ENCODE results near the gene GPAT2.
A peak's percentile ranks its signal among the peaks of the same experiment; 100 is the strongest.
"Not testable (repeated sequence)": the region's sequence is repeated elsewhere in the genome, so short reads cannot be mapped to it uniquely, and the experiment has no call there.

Gene GPAT2

DNA sequence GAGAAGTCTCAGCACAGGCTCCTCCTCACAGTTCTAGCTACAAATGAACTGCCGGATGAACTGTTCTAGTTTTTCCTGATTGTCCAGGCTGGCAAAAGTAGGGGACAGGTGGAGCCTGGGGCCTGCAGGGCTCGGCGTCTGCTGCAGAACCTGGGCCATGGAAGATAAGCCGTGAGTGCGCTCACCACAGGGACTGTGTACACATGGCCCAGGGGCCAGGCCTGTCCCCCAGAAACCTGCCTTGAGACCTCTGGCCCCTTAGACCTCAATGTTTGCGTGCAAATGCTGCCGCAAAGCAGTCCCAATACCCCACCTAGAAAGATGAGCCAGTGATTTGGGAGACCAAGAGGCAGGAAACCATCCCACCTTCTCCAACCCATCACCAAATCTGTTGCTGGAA, 12.6 kb downstream of the GPAT2 start:
- not testable (repeated sequence) for DNase-seq

DNA sequence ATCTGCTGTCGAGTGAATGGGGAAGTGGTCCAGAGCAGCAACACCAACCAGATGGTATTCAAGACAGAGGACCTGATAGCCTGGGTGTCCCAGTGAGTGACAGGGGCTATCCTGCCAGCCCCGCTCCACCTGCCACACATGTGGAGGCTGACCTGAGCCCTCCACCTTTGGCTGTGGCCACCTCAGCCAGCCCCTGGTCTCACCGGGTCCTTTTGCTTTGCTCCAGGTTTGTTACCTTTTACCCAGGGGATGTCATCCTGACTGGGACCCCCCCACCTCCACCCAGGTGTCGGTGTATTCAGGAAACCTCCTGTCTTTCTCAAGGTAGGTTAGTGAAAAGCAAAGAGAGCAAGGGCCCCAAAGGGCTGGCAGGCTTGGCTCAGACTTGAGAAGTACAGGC, 13.6 kb downstream of the GPAT2 start:
- not testable (repeated sequence) for DNase-seq

DNA sequence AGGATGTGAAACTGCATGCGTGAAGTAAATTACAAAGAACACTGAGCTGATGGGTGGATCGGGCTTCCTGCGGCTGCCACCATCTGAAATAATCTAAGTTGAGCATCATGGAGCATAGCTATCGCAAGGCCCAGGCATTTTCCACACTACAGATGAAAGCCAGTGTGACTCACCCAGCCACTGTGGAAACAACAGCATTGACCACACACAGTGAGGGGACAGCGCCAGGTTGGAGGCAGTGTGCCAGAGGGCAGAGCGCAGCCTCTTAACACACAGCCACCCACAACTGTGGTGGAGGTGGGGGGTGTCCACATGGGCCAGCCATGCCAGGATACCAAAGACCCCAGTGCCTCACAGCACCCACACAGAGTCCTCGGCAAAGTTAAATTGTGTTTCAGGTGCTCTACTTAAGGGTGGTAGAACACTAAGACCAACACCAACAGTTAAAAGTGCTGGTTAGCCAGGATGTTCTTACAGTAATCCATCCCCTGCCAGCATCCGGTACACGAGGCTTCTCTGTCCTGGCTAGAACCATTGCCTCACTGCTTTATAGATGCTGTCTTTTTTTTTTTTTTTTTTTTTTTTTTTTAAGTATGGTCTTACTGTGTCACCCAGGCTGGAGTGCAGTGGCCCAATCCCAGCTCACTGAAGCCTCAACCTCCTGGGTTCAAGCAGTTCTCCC, 14.7 kb downstream of the GPAT2 start:
- not testable (repeated sequence) for DNase-seq

DNA sequence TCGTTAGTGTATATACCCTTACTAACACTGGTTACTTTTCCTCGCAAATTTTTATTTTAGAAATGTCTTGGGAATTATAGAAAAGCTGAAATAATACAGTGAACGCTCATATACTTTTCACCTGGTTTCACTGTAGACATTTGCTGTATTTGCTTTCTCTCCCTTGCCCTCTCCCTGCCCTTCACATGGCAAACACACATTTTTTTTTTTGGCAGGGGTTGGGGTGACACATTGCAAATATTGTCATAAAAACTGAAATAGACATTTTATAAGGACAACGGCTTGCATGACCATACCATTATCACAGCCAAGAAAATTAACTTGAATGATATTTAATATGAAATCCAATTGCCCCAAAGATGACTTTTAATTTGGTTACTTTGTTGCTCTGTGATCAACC, 18.4 kb downstream of the GPAT2 start:
- DNase-seq, result not testable (repeated sequence)

DNA sequence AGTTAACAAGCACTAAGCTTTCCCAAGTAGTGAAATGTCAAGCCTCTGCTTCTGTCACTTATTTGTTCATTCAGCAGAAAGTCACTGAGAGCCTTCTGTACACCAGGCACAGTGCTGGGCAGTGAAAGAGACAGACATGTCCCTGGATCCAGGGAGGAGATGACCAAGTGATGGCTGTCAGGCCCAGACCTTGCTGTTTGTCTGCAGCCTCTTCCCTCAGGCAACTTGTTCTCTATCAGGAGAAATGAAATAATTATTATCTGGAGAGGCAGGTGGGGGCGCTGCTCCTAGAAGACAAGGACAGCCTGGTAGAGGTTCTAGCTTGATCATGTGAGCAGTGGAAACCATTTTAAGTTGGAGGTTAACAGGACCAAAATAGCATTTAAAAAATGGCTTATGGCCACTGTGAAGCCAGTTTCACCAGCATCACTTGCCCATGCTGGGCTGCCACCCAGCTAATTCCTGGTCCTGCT, 21.9 kb downstream of the GPAT2 start:
- not testable (repeated sequence) for DNase-seq

DNA sequence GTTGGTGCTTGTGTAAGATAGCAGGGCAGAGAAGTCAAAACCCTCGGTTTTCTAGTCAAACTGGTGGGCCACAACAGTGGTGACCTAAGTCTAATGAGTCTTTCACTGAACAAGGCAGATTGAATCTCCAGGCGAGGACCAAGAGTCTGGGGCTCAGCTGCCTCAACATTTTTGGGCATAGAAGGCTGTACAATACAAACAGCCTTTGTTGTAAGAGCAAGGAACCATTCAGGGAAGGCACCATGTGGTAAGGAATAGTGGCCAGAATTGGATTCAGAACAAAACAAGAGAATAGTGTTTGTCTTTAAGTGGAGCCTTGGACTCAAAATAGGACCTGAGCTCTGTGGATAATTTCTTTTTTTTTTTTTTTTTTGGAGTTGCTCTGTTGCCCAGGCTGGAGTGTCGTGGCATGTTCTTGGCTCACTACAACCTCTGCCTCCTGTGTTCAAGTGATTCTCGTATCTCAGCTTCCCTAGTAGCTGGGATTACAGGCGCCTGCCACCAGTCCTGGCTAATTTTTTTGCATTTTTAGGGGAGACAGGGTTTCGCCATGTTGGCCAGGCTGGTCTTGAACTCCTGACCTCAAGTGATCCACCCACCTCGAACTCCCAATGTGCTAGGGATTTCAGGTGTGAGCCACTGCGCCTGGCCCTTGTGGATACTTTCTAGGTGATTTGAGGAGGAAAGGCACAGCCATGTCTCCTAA, 22.5 kb downstream of the GPAT2 start:
- DNase-seq, result not testable (repeated sequence)

DNA sequence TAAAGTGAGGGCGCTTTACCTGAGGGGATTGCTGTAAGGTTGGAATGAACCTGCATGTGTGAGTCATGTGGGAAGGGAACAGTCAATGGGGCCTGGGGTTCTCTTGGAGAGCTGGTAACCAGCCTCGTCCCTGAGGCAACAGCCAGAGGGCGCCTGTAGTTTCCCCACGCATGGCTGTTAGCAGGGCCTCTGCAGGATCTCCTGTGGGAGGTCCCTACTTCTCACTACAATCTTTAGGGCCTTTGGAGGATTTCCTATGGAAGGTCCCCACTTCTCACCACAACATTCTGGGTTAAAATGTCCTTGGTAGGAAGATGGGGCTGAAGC, 23.6 kb downstream of the GPAT2 start:
- DNase-seq, result not testable (repeated sequence)

DNA sequence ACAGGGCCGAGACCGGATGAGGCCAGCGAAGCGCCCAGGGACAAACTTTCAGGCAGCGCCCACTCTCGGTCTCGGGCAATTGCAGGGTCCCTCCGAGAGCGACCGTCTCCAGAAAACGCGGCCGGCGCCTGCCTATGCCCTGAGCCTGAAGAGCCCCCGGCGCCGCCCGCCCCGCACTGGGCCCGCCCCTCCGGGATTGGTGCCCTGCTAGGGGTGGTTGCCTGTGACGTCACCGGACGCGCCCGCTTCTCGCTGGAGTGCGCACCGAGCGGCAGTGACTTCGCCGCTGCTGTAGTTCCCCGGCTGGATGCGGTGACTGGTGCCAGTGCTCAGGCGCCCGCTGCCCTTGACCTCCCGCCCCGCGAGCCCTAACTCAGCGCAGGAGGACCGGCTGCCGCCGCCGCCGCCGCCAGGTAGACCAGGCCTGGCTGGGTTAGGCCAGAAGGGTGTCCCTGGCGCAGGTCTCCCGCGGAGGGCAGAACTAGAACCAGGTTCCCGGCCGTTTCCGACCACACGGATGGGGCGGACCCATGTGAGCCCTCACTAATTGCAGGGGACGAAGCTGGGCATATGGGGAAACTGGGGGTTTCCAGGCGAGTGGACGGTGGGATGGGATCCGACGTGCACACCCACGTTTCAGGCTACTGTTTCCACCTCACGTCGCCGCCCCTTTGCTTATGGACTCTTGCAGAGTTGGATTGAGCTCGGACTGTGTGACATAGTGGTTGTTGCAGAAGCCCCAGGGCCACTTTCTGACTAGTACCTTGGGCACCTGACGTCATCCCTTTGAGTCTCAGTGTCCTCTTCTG, 24.2 kb downstream of the GPAT2 start:
- peak; percentile 99 for DNase-seq

DNA sequence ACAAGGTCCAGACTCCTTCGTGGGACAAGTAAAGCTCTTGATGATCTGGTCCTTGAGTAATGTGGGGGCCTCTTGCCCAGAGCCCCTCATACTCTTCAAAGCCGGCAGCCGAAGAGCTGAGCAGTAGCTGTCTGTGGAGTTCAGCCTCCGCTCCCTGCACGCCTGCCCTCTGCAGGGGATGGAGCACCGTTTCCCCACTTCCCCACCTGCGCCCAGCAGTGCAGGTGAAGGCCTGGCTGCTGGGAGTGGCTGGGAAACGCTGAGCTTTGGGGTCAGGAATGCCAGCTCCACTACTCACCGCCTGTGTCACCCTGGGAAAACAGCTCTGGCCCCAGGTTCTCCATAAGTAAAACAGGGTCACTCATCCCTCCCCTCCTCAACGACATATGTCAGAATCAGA, 24.9 kb downstream of the GPAT2 start:
- DNase-seq, result not testable (repeated sequence)

DNA sequence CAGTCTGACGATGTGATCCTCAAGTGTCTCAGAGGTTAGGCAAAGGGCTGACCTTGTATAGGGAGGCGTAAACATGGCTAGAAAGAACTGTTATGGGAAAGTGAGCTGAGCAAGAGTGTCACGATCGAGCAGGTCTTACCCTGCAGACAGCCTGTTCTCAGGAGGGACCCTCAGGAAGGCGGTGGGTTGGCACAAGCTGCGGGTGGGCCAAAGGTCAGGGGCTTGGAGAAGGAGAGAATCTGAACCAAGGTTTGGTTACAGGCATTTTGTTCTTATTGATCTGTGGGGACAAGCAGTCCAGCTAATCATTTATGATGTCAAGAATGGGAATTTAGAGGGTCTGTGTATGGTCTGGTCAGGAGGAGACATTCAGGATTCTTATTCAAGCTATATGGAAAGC, 26.7 kb downstream of the GPAT2 start:
- DNase-seq, result not testable (repeated sequence)

DNA sequence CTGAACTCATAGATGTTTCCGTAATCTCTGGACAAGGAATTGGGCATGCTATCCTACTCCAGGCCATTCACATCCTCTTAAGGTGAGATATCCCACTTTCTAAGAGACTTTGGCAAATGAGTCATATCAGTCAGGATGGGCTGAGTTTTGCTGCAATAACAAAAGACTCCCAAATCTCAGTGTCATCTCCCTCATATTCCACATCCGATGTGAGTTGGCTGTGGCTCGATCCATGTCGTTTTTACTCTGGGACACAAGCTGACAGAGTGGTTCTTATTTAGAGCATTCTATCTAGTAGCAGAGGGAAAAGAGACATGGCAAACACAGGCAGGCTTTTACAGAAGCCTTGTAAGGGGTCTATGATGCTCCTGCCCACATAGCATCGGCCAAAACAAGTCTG, 28.5 kb downstream of the GPAT2 start:
- DNase-seq, result not testable (repeated sequence)

DNA sequence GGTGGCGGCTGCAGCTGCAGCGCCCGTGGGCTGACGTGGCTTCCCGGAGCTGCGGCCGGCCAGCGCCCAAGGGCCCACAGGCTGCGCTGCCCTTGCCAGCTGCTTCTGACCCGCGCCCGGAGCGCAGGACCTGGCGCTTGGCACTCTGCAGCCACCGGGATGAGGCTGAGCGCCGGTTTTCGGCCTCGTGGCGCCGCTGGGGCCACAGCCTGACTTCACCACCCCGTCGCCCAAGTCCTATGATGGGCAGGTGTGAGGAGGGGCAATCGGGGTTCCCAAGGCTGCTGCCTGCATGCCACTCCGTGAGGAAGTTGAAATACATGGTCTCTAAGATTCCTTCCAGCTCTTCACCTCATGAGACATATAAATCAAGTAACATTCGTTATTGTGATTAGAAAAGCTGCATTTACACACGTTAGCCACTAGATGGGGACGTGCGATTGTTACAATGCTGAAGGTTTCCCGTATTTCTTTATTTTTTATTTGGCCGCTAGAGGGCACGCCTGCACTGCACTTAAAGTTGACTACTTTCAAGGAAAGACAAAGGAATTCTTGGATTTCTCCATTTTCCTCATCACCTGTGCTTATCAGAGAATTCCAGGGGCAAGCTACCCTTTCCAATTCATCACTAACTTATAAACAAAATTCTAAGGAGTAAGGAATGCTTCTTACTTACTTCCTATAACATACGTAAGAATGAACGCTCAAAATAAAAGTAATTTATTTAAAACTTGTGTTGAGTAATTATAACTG, 42.0 kb downstream of the GPAT2 start:
- peak; percentile 50 for DNase-seq

DNA sequence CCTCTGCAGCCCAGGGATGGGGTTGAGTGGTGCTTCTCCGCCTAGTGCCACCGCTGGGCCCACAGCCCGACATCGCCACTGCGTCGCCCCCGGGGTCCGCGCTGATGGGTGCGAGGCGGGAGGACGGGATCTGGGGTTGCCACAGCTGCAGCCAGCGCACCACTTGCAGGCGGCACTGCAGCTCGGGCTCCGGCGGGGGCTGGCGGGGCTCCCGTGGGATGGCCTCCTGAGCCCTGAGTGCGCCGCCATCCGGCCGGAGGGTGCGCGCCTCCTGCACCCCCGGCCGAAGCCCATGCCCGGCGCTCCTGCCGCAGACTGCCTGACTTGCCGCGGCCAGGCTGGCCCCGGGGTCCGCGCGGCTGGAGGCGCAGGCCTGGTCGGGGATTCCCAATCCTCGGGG, 42.6 kb downstream of the GPAT2 start:
- not testable (repeated sequence) for DNase-seq

DNA sequence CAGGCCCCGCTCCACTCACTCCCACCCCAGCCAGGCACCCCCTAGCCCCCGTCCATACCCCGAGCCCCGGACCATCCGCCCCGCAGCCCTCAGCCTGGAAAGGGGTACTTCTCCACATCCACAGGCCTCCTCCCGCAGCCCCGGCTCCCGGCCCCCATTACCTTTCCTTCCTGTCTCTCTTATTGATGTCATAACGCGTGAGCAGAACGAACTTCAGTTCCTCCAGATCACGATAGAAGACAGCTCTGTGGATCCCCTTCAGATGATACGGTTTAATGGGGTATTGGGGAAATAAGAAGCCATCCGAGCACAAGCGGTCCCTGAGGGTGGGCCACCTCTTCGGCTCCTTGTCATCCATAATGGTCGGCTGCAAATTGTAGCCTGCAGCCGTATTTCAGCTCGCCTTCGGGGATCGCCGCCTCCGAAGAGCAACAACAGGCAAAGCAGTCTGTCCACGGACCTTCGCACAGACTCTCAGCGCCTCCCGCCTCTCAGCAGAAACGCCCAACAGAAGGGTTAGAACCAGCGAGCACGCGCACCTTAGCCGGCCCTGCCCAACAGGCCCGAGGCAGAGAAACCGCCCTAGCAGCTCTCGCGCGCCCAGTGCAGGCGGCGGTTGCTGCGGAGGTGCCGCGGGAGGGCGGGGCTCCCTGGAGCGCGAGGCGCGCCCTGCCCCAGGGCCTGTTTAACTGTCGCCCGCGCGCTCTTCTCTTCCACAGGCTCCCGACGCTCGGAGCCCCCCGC, 43.2 kb downstream of the GPAT2 start, which contains the start of gene ANKRD36C:
ANKRD36C (minus strand) TSS at position 474 of the 744 bp plus-strand sequence; CDS start at position 358, 116 bp downstream.
- DNase-seq, result peak; percentile 14

DNA sequence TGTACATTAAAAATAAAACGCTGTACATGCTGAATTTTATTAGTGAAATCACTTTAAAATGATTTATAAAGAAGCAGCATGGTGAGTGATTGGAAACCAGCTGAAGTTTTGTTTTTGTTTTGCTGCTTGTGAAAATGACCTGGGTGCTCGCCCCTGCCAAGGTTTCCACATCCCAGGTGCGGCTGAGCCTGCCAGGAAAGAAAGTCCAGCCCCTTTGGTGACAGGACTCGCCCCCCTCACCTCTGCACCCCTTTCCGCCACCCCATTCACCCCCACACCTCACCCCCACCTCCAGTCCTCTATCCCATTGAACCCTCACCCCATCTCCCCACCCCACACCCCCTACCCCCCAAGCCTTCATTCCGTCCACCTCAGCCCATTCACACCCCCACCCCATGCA, 43.8 kb downstream of the GPAT2 start:
- DNase-seq, result not testable (repeated sequence)
